ENCODE results near the gene OLFML2B.

OLFML2B gene

DNA sequence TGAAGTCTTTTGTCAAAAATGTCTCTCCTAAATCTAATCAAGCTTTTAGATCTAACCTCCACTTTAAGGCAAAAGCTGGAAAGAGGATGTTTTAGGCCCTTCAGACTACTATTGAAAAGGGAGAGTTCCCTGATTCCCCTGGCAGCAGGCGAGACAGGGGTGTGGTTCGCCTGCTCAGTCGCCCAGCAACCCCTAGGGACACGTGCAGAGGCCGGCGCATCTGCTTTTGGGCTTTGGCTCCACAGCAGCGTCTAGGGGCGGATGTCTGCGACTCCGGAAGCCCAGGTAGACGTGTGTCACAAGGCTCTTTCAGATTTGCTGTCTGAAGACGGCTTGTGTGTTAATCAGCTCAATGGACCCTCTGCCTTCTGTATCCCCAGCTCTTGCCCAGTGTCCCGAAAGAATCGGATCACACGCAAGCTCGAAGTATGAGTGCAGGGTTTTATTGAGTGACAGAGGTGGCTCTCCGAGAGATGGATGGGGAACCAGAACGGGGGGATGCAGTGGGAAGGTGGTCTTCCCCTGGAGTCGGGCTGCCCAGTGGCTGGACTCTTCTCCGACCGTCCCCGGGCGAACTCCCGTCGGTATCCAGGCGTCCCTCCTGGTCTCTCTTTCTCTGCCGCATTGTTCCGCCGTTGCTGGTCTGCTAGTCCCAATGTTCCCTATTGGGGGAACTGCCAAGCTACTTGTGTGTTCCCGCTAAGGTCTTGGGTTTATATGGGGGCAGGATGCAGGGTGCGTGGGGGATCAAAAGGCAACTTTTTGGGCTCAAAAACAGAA is 45.5 kb downstream of the OLFML2B start:
- H3K36me3 ChIP-seq (ENCODE audit: insufficient read depth, low read length), result no peaks in the 10 kb centered on the region
- H3K9ac ChIP-seq (ENCODE audit: insufficient read length), result no peak overlapping the region

GRCh38 chr1:161973924-161974845 is 49.5 kb downstream of the OLFML2B start:
- DNase-seq (ENCODE audit: low read depth, low spot score), result no peak
- TF ChIP-seq POLR2AphosphoS5 (IDR thresholded peaks at IDR 0.05; ENCODE audit: borderline replicate concordance, low read depth, low read length), result no peak
- no peak for TF ChIP-seq FOXP2 (optimal IDR thresholded peaks at IDR 0.05; ENCODE audit: control extremely low read depth, extremely low read length, insufficient read depth)
- no peak for TF ChIP-seq EZH2 (IDR thresholded peaks at IDR 0.05)
- no peak overlapping the region for H3K4me3 ChIP-seq
- H3K9ac ChIP-seq (ENCODE audit: insufficient read length), result peak overlapping the region; percentile 51
- no peaks in the 10 kb centered on the region for H3K9me3 ChIP-seq (ENCODE audit: low read depth, low read length)
- peak overlapping the region; percentile 67; the same call in 1 of the 2 replicates for H3K27ac ChIP-seq
- no peaks in the 10 kb centered on the region for H3K36me3 ChIP-seq (ENCODE audit: insufficient read depth, low read length)

More for the DNA sequence above, 45.5 kb downstream of the OLFML2B start:
- TF ChIP-seq EZH2 (IDR thresholded peaks at IDR 0.05), result no peak
- Histone ChIP-seq H3K4me3 (no peak overlapping the region), H3K9me3 (ENCODE audit: low read depth, low read length) (no peaks in the 10 kb centered on the region), H3K27ac (no peak overlapping the region)
- DNase-seq (ENCODE audit: low read depth, low spot score), result no peak

GRCh38 chr1:161972828-161973227 is 50.8 kb downstream of the OLFML2B start:
- TF ChIP-seq POLR2AphosphoS5 (IDR thresholded peaks at IDR 0.05; ENCODE audit: borderline replicate concordance, low read depth, low read length), result no peak
- TF ChIP-seq EZH2 (IDR thresholded peaks at IDR 0.05), result no peak
- TF ChIP-seq FOXP2 (optimal IDR thresholded peaks at IDR 0.05; ENCODE audit: control extremely low read depth, extremely low read length, insufficient read depth), result no peak
- no peaks in the 10 kb centered on the region for H3K9me3 ChIP-seq (ENCODE audit: low read depth, low read length)
- H3K4me3 ChIP-seq, result no peak overlapping the region
- H3K36me3 ChIP-seq (ENCODE audit: insufficient read depth, low read length), result no peaks in the 10 kb centered on the region
- H3K27ac ChIP-seq, result no peak overlapping the region
- DNase-seq (ENCODE audit: low read depth, low spot score), result no peak
- no peak overlapping the region for H3K9ac ChIP-seq (ENCODE audit: insufficient read length)

- Histone ChIP-seq H3K27ac (0 out of 2 replicates have a peak overlapping the region, but pooled peaks have one; percentile 13), H3K9ac (ENCODE audit: insufficient read length) (no peak overlapping the region), H3K36me3 (ENCODE audit: insufficient read depth, low read length) (peaks cover 5% of the 10 kb centered on the region), H3K4me3 (no peak overlapping the region), H3K9me3 (ENCODE audit: low read depth, low read length) (no peaks in the 10 kb centered on the region)
- DNase-seq (ENCODE audit: low read depth, low spot score), result no peak
- TF ChIP-seq POLR2AphosphoS5 (IDR thresholded peaks at IDR 0.05; ENCODE audit: borderline replicate concordance, low read depth, low read length) (no peak), EZH2 (IDR thresholded peaks at IDR 0.05) (no peak), FOXP2 (optimal IDR thresholded peaks at IDR 0.05; ENCODE audit: control extremely low read depth, extremely low read length, insufficient read depth) (no peak)
Observed at GRCh38 chr1:161970633-161971032, 53.0 kb downstream of the OLFML2B start.

DNA sequence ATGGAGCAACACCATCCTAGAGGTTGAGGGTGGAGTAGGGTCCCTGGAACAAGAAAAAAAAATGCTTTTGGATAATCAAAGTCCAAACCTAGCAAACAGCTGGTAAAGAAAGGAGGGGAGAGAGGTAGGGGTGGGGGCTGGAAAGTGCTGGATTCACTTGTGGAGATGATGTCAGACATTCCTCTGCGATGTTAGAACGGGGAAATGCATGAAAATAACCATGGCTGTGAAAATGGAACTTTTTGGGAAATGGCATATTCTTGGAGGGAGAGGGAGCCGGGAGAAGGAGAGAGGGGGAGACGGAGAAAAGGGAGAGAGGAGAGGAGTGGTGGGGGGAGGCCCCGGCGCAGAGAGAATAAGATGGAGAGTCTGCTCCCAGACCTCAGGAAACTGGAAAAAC is 53.6 kb downstream of the OLFML2B start:
- H3K27ac ChIP-seq, result 0 out of 2 replicates have a peak overlapping the region, but pooled peaks have one; percentile 13
- DNase-seq (ENCODE audit: low read depth, low spot score), result no peak
- TF ChIP-seq EZH2 (IDR thresholded peaks at IDR 0.05) (no peak), FOXP2 (optimal IDR thresholded peaks at IDR 0.05; ENCODE audit: control extremely low read depth, extremely low read length, insufficient read depth) (no peak), POLR2AphosphoS5 (IDR thresholded peaks at IDR 0.05; ENCODE audit: borderline replicate concordance, low read depth, low read length) (no peak)
- H3K4me3 ChIP-seq, result no peak overlapping the region
- H3K9ac ChIP-seq (ENCODE audit: insufficient read length), result no peak overlapping the region
- H3K36me3 ChIP-seq (ENCODE audit: insufficient read depth, low read length), result peaks cover 5% of the 10 kb centered on the region
- no peaks in the 10 kb centered on the region for H3K9me3 ChIP-seq (ENCODE audit: low read depth, low read length)

- no peak overlapping the region for H3K27ac ChIP-seq
- H3K9ac ChIP-seq (ENCODE audit: insufficient read length), result no peak overlapping the region
- H3K36me3 ChIP-seq (ENCODE audit: insufficient read depth, low read length), result peaks cover 5% of the 10 kb centered on the region
- no peaks in the 10 kb centered on the region for H3K9me3 ChIP-seq (ENCODE audit: low read depth, low read length)
- no peak overlapping the region for H3K4me3 ChIP-seq
- TF ChIP-seq POLR2AphosphoS5 (IDR thresholded peaks at IDR 0.05; ENCODE audit: borderline replicate concordance, low read depth, low read length) (no peak), EZH2 (IDR thresholded peaks at IDR 0.05) (no peak), FOXP2 (optimal IDR thresholded peaks at IDR 0.05; ENCODE audit: control extremely low read depth, extremely low read length, insufficient read depth) (no peak)
- DNase-seq (ENCODE audit: low read depth, low spot score), result no peak
Observed at GRCh38 chr1:161966067-161966466, 57.6 kb downstream of the OLFML2B start.

GRCh38 chr1:161962091-161962887 is 61.4 kb downstream of the OLFML2B start:
- no peak overlapping the region for H3K9ac ChIP-seq (ENCODE audit: insufficient read length)
- peaks cover 13% of the 10 kb centered on the region for H3K36me3 ChIP-seq (ENCODE audit: insufficient read depth, low read length)
- no peak overlapping the region for H3K27ac ChIP-seq
- DNase-seq (ENCODE audit: low read depth, low spot score), result no peak
- no peaks in the 10 kb centered on the region for H3K9me3 ChIP-seq (ENCODE audit: low read depth, low read length)
- no peak for TF ChIP-seq POLR2AphosphoS5 (IDR thresholded peaks at IDR 0.05; ENCODE audit: borderline replicate concordance, low read depth, low read length)
- 0 out of 2 replicates have a peak overlapping the region, but pooled peaks have one; percentile 5 for H3K4me3 ChIP-seq

- DNase-seq (ENCODE audit: low read depth, low spot score), result no peak
- no peak overlapping the region for H3K4me3 ChIP-seq
- H3K27ac ChIP-seq, result no peak overlapping the region
- H3K9me3 ChIP-seq (ENCODE audit: low read depth, low read length), result no peaks in the 10 kb centered on the region
- H3K36me3 ChIP-seq (ENCODE audit: insufficient read depth, low read length), result peaks cover 9% of the 10 kb centered on the region; the same call in 1 of the 2 replicates
- no peak overlapping the region for H3K9ac ChIP-seq (ENCODE audit: insufficient read length)
- no peak for TF ChIP-seq POLR2AphosphoS5 (IDR thresholded peaks at IDR 0.05; ENCODE audit: borderline replicate concordance, low read depth, low read length)
- no peak for TF ChIP-seq FOXP2 (optimal IDR thresholded peaks at IDR 0.05; ENCODE audit: control extremely low read depth, extremely low read length, insufficient read depth)
- no peak for TF ChIP-seq EZH2 (IDR thresholded peaks at IDR 0.05)
Observed at GRCh38 chr1:161958425-161958824, 65.2 kb downstream of the OLFML2B start.
